ENCODE results near the gene ZNF837.
A peak's percentile ranks its signal among the peaks of the same experiment; 100 is the strongest.

The ZNF837 gene

GRCh38 chr19:58372311-58373133, 8.3 kb downstream of the ZNF837 start:
- DNase-seq (ENCODE audit: low read depth, low spot score) = no peak

GRCh38 chr19:58368561-58369360, 12.1 kb downstream of the ZNF837 start:
- no peak for DNase-seq (ENCODE audit: low read depth, low spot score)

- DNase-seq (ENCODE audit: low read depth, low spot score) = no peak
Observed at GRCh38 chr19:58367698-58368454, 13.0 kb downstream of the ZNF837 start.

GRCh38 chr19:58366585-58367430, 14.0 kb downstream of the ZNF837 start:
- no peak for DNase-seq (ENCODE audit: low read depth, low spot score)

GRCh38 chr19:58364146-58364545, 16.7 kb downstream of the ZNF837 start:
- no peak for DNase-seq (ENCODE audit: low read depth, low spot score)

- peak; percentile 89 for DNase-seq (ENCODE audit: low read depth, low spot score)
Observed at GRCh38 chr19:58362272-58362994, 18.4 kb downstream of the ZNF837 start, which contains the start of gene ZNF497. TSS of gene ZNF497 (minus strand) at chr19:58362751. CDS start at chr19:58357635, 5,116 bp downstream.

- DNase-seq (ENCODE audit: low read depth, low spot score) = no peak
Observed at GRCh38 chr19:58361900-58362271, 18.9 kb downstream of the ZNF837 start.

- DNase-seq (ENCODE audit: low read depth, low spot score) = no peak
Observed at GRCh38 chr19:58357481-58358145, 23.2 kb downstream of the ZNF837 start.

- no peak for DNase-seq (ENCODE audit: low read depth, low spot score)
Observed at GRCh38 chr19:58356766-58357480, 23.9 kb downstream of the ZNF837 start.

- no peak for DNase-seq (ENCODE audit: low read depth, low spot score)
Observed at GRCh38 chr19:58355908-58356765, 24.7 kb downstream of the ZNF837 start.

- no peak for DNase-seq (ENCODE audit: low read depth, low spot score)
Observed at GRCh38 chr19:58355215-58355796, 25.5 kb downstream of the ZNF837 start.

- no peak for DNase-seq (ENCODE audit: low read depth, low spot score)
Observed at GRCh38 chr19:58354478-58355030, 26.3 kb downstream of the ZNF837 start.

GRCh38 chr19:58353717-58354477, 26.9 kb downstream of the ZNF837 start:
- DNase-seq (ENCODE audit: low read depth, low spot score) = no peak

- DNase-seq (ENCODE audit: low read depth, low spot score) = no peak
Observed at GRCh38 chr19:58352760-58353671, 27.8 kb downstream of the ZNF837 start, which contains the start of gene A1BG. TSS of gene A1BG (minus strand) at chr19:58353492. CDS start at chr19:58353437, 55 bp downstream.

- DNase-seq (ENCODE audit: low read depth, low spot score) = no peak
Observed at GRCh38 chr19:58351990-58352755, 28.7 kb downstream of the ZNF837 start.

Data from smooth muscle cell of the brain vasculature (primary cell).